K562 (cell line): ENCODE results near the gene CAPRIN1. TPM values are rescaled to one million over a fixed set of nuclear protein-coding genes. Genes with fewer than 3 reads are reported as not detected.

Experiments used
- BDP1 ChIP-seq: IDR thresholded peaks from 3 replicates; pipeline ENCODE4 v1.6.1; 2011; ENCODE audit not compliant: insufficient read length, insufficient read depth
- DPF2 ChIP-seq: fragments of 450-650 bp; IDR thresholded peaks from 2 replicates; pipeline ENCODE4 v1.6.1; 2016
- EGR1 ChIP-seq: fragments of 450-650 bp; conservative IDR thresholded peaks from 2 replicates; pipeline ENCODE4 v1.6.1; 2017; ENCODE audit warnings: mild to moderate bottlenecking
- KLF16 ChIP-seq: IDR thresholded peaks from 2 replicates; pipeline ENCODE4 v1.6.1; 2016; ENCODE audit warnings: antibody characterized with exemption
- MEF2A ChIP-seq: IDR thresholded peaks from 2 replicates; pipeline ENCODE4 v1.6.1; 2011; ENCODE audit warnings: low read depth, mild to moderate bottlenecking, low read length, moderate library complexity; ENCODE audit not compliant: control insufficient read depth
- NUFIP1 ChIP-seq: fragments of 450-650 bp; IDR thresholded peaks from 2 replicates; pipeline ENCODE4 v1.6.1; 2018; ENCODE audit not compliant: partially characterized antibody
- PRMT5 ChIP-seq: sonication (generic); formaldehyde crosslinking; IDR thresholded peaks from 2 replicates; pipeline ENCODE4 v1.5.0; 2020; ENCODE audit warnings: missing genetic modification reagents
- SLC30A9 ChIP-seq: fragments of 250-450 bp; sonication (Bioruptor Pico); IDR thresholded peaks from 2 replicates; pipeline ENCODE4 v1.8.0; 2022; ENCODE audit warnings: mild to moderate bottlenecking, moderate library complexity
- SP1 ChIP-seq: sonication (generic); formaldehyde crosslinking; IDR thresholded peaks from 2 replicates; pipeline ENCODE4 v1.8.1; 2022; ENCODE audit warnings: mild to moderate bottlenecking, missing genetic modification reagents
- SRSF7 ChIP-seq: fragments of 200-400 bp; formaldehyde crosslinking; optimal IDR thresholded peaks from 2 replicates; pipeline ENCODE3; 2017; ENCODE audit warnings: mild to moderate bottlenecking, low read depth, low read length
- ZFP1 ChIP-seq: fragments of 450-650 bp; formaldehyde crosslinking; IDR thresholded peaks from 2 replicates; pipeline ENCODE4 v1.4.0; 2020; ENCODE audit warnings: mild to moderate bottlenecking, mixed read lengths
- ZNF583 ChIP-seq: fragments of 250-450 bp; sonication (Bioruptor Pico); IDR thresholded peaks from 2 replicates; pipeline ENCODE4 v1.4.0; 2020
- polyA plus RNA-seq, 8 experiments: library from polyadenylated mRNA; depleted of rRNA in 4 of 8; stranded (reverse) in 5 of 8; unstranded in 3 of 8; fragments of >200 nt; fragmentation: Nextera tagmentation in 2 of 8; fragmentation: Illumina TruSeq in 1 of 8; extraction: Ambion mirVana in 2 of 8; extraction: Trizol in 1 of 8; gene quantifications; 2 replicates each; pipeline versions ENCODE4 v1.2.1 to v1.2.3, GENCODE V29; 2011 to 2014; ENCODE audit warnings: inconsistent platforms in 1 of 8, missing spikeins in 1 of 8
- total RNA-seq, 7 experiments: library from RNA; depleted of rRNA in 6 of 7; stranded (reverse); fragments of >200 nt in 6 of 7; fragmentation: Illumina TruSeq in 2 of 7; extraction: Trizol in 2 of 7; gene quantifications; 2 replicates each; pipeline versions ENCODE4 v1.2.1 to v1.2.3, GENCODE V29; 2011 to 2021; ENCODE audit warnings: low replicate concordance in 1 of 7
- TF ChIP-seq, protein P1 (sequence below): fragments of 450-650 bp; IDR thresholded peaks from 2 replicates; pipeline ENCODE4 v1.6.1; 2016; ENCODE audit warnings: mild to moderate bottlenecking, moderate library complexity
- TF ChIP-seq, protein P2 (sequence below): sonication (generic); formaldehyde crosslinking; IDR thresholded peaks from 2 replicates; pipeline ENCODE4 v1.8.1; 2023; ENCODE audit warnings: mild to moderate bottlenecking, missing genetic modification reagents
- TF ChIP-seq, protein P3 (sequence below): sonication (generic); formaldehyde crosslinking; IDR thresholded peaks from 2 replicates; pipeline ENCODE4 v1.8.1; 2023; ENCODE audit warnings: mild to moderate bottlenecking, missing genetic modification reagents

CAPRIN1 gene
- total and polyA plus RNA-seq, 9 of the 15 experiments (the other 6 are each of a cell fraction or from before 2014, with no cell fraction given) = 49.6 to 271 (median 244) TPM

DNA sequence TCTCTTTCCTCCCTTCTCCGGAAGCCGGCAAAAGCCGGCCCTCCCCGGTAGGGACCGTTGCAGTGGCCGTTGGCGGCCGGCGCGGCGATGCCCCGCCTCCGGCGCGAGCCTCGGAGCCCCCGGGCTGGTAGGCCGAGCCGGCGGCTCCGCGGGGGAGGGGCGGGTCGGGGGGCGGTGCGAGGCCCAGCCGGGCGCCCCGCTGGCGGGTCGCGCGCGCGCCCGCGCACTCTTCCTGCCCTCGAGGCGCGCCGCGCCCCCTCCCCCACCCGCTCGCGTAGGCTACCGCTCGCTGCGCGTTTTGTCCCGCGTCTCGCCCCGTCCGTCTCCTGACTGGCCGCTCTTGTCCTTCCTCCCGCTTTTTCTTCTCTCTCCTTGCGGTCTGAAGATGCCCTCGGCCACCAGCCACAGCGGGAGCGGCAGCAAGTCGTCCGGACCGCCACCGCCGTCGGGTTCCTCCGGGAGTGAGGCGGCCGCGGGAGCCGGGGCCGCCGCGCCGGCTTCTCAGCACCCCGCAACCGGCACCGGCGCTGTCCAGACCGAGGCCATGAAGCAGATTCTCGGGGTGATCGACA, 591 bp downstream of the CAPRIN1 start (continued):
- TF ChIP-seq, protein P1, sequence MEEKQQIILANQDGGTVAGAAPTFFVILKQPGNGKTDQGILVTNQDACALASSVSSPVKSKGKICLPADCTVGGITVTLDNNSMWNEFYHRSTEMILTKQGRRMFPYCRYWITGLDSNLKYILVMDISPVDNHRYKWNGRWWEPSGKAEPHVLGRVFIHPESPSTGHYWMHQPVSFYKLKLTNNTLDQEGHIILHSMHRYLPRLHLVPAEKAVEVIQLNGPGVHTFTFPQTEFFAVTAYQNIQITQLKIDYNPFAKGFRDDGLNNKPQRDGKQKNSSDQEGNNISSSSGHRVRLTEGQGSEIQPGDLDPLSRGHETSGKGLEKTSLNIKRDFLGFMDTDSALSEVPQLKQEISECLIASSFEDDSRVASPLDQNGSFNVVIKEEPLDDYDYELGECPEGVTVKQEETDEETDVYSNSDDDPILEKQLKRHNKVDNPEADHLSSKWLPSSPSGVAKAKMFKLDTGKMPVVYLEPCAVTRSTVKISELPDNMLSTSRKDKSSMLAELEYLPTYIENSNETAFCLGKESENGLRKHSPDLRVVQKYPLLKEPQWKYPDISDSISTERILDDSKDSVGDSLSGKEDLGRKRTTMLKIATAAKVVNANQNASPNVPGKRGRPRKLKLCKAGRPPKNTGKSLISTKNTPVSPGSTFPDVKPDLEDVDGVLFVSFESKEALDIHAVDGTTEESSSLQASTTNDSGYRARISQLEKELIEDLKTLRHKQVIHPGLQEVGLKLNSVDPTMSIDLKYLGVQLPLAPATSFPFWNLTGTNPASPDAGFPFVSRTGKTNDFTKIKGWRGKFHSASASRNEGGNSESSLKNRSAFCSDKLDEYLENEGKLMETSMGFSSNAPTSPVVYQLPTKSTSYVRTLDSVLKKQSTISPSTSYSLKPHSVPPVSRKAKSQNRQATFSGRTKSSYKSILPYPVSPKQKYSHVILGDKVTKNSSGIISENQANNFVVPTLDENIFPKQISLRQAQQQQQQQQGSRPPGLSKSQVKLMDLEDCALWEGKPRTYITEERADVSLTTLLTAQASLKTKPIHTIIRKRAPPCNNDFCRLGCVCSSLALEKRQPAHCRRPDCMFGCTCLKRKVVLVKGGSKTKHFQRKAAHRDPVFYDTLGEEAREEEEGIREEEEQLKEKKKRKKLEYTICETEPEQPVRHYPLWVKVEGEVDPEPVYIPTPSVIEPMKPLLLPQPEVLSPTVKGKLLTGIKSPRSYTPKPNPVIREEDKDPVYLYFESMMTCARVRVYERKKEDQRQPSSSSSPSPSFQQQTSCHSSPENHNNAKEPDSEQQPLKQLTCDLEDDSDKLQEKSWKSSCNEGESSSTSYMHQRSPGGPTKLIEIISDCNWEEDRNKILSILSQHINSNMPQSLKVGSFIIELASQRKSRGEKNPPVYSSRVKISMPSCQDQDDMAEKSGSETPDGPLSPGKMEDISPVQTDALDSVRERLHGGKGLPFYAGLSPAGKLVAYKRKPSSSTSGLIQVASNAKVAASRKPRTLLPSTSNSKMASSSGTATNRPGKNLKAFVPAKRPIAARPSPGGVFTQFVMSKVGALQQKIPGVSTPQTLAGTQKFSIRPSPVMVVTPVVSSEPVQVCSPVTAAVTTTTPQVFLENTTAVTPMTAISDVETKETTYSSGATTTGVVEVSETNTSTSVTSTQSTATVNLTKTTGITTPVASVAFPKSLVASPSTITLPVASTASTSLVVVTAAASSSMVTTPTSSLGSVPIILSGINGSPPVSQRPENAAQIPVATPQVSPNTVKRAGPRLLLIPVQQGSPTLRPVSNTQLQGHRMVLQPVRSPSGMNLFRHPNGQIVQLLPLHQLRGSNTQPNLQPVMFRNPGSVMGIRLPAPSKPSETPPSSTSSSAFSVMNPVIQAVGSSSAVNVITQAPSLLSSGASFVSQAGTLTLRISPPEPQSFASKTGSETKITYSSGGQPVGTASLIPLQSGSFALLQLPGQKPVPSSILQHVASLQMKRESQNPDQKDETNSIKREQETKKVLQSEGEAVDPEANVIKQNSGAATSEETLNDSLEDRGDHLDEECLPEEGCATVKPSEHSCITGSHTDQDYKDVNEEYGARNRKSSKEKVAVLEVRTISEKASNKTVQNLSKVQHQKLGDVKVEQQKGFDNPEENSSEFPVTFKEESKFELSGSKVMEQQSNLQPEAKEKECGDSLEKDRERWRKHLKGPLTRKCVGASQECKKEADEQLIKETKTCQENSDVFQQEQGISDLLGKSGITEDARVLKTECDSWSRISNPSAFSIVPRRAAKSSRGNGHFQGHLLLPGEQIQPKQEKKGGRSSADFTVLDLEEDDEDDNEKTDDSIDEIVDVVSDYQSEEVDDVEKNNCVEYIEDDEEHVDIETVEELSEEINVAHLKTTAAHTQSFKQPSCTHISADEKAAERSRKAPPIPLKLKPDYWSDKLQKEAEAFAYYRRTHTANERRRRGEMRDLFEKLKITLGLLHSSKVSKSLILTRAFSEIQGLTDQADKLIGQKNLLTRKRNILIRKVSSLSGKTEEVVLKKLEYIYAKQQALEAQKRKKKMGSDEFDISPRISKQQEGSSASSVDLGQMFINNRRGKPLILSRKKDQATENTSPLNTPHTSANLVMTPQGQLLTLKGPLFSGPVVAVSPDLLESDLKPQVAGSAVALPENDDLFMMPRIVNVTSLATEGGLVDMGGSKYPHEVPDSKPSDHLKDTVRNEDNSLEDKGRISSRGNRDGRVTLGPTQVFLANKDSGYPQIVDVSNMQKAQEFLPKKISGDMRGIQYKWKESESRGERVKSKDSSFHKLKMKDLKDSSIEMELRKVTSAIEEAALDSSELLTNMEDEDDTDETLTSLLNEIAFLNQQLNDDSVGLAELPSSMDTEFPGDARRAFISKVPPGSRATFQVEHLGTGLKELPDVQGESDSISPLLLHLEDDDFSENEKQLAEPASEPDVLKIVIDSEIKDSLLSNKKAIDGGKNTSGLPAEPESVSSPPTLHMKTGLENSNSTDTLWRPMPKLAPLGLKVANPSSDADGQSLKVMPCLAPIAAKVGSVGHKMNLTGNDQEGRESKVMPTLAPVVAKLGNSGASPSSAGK = peak; percentile 32; the same call in 1 of the 2 replicates
- TF ChIP-seq SRSF7 = no peak
- no peak for TF ChIP-seq DPF2
- no peak; the same call in 1 of the 2 replicates for TF ChIP-seq ZNF583
- TF ChIP-seq ZFP1 (CRISPR knock-in tag) = no peak
- TF ChIP-seq EGR1 = peak; percentile 6; the same call in 1 of the 2 replicates
- TF ChIP-seq PRMT5 (CRISPR knock-in tag) = no peak
- no peak for TF ChIP-seq NUFIP1
- TF ChIP-seq, protein P2, sequence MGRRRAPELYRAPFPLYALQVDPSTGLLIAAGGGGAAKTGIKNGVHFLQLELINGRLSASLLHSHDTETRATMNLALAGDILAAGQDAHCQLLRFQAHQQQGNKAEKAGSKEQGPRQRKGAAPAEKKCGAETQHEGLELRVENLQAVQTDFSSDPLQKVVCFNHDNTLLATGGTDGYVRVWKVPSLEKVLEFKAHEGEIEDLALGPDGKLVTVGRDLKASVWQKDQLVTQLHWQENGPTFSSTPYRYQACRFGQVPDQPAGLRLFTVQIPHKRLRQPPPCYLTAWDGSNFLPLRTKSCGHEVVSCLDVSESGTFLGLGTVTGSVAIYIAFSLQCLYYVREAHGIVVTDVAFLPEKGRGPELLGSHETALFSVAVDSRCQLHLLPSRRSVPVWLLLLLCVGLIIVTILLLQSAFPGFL (CRISPR knock-in tag) = no peak
- no peak for TF ChIP-seq SLC30A9 (CRISPR knock-in tag)
- TF ChIP-seq KLF16 = peak; percentile 28; the same call in 1 of the 2 replicates
- TF ChIP-seq MEF2A = no peak
- peak; percentile 43; the same call in 1 of the 2 replicates for TF ChIP-seq SP1 (CRISPR knock-in tag)
- TF ChIP-seq, protein P3, sequence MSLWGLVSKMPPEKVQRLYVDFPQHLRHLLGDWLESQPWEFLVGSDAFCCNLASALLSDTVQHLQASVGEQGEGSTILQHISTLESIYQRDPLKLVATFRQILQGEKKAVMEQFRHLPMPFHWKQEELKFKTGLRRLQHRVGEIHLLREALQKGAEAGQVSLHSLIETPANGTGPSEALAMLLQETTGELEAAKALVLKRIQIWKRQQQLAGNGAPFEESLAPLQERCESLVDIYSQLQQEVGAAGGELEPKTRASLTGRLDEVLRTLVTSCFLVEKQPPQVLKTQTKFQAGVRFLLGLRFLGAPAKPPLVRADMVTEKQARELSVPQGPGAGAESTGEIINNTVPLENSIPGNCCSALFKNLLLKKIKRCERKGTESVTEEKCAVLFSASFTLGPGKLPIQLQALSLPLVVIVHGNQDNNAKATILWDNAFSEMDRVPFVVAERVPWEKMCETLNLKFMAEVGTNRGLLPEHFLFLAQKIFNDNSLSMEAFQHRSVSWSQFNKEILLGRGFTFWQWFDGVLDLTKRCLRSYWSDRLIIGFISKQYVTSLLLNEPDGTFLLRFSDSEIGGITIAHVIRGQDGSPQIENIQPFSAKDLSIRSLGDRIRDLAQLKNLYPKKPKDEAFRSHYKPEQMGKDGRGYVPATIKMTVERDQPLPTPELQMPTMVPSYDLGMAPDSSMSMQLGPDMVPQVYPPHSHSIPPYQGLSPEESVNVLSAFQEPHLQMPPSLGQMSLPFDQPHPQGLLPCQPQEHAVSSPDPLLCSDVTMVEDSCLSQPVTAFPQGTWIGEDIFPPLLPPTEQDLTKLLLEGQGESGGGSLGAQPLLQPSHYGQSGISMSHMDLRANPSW (CRISPR knock-in tag) = no peak
- no peak for TF ChIP-seq BDP1
